K562 (cell line): Measurements from ENCODE around the gene PITPNC1. TPM values are rescaled to one million over a fixed set of nuclear protein-coding genes. Genes with fewer than 3 reads are reported as not detected.

Experiments
- ATAC-seq: fragments of 200-7000 bp; cut with Tn5 transposase; 3 replicates; pipeline ENCODE4 v1.9.1; 2020; ENCODE audit warnings: moderate library complexity
- BruUV-seq: library from RNA; stranded (reverse); fragments of 400-500 nt; replicated peaks from 2 replicates; lab custom pipeline; 2021; lab: Mats Ljungman, UMichigan
- CTCF ChIA-PET: fragments of 300-600 bp; formaldehyde crosslinking; extraction: SDS; loops from one replicate; lab custom pipeline; 2021; ENCODE audit warnings: low intra/inter-chr PET ratio; lab: Yijun Ruan, JAX
- POLR2A ChIA-PET: fragments of 300-600, 350-650 bp; sonication (Branson Sonifier 250); formaldehyde crosslinking; extraction: SDS; loops from one replicate; lab custom pipeline; 2021; ENCODE audit warnings: antibody characterized with exemption, inconsistent platforms; lab: Yijun Ruan, JAX
- DNase-seq, 4 experiments: peaks; one replicate each; pipeline versions ENCODE4 v3.0.0 to v3.0.0-alpha.2; 2011 to 2018; ENCODE audit warnings: low spot score in 3 of 4, mixed read lengths in 3 of 4; ENCODE audit errors: extremely low read depth in 1 of 4
- FAIRE-seq: peaks from 2 replicates; lab custom pipeline; 2011; peaks lifted over from hg19 to GRCh38; lab: Jason Lieb, UNC
- H2AFZ ChIP-seq: 2 replicates; pipeline ENCODE4 v1.6.0; 2011; ENCODE audit warnings: low read depth, low read length, control low read depth, inconsistent platforms
- H3K27ac ChIP-seq: fragments of 200-600 bp; 3 replicates; pipeline ENCODE4 v1.8.0; 2011; ENCODE audit warnings: low read depth, mild to moderate bottlenecking, control low read depth, inconsistent platforms, low read length, moderate library complexity, mixed read lengths; ENCODE audit errors: extremely low read depth
- H3K27me3 ChIP-seq, 2 experiments: fragments of 300-600 bp in 1 of 2; 2 replicates in 1 of 2; 3 replicates in 1 of 2; pipeline versions ENCODE4 v1.6.0 to v1.8.0; 2011; ENCODE audit warnings: inconsistent platforms in 2 of 2, low read length in 2 of 2, mild to moderate bottlenecking in 1 of 2, mixed read lengths in 1 of 2, moderate library complexity in 1 of 2; ENCODE audit not compliant: control insufficient read depth in 2 of 2, insufficient read depth in 2 of 2
- H3K36me3 ChIP-seq: fragments of 300-600 bp; 3 replicates; pipeline ENCODE4 v1.8.0; 2011; ENCODE audit warnings: mild to moderate bottlenecking, low read length, inconsistent platforms; ENCODE audit not compliant: control insufficient read depth, insufficient read depth
- H3K4me1 ChIP-seq, 2 experiments: fragments of 200-600 bp in 1 of 2; replicated peaks in 1 of 2; 2 replicates in 1 of 2; 3 replicates in 1 of 2; pipeline versions ENCODE4 v1.5.1 to v1.8.0; 2011; ENCODE audit warnings: inconsistent platforms in 2 of 2, low read length in 2 of 2, mild to moderate bottlenecking in 1 of 2, mixed read lengths in 1 of 2, moderate library complexity in 1 of 2; ENCODE audit not compliant: control insufficient read depth in 2 of 2, insufficient read depth in 2 of 2
- H3K4me2 ChIP-seq: 2 replicates; pipeline ENCODE4 v1.6.1; 2011; ENCODE audit warnings: low read length, control low read depth, inconsistent platforms, mixed read lengths; ENCODE audit not compliant: insufficient read depth
- H3K4me3 ChIP-seq: fragments of 200-600 bp; sonication (generic), shearing (Covaris generic); 2 replicates; pipeline ENCODE4 v1.5.1; 2016; ENCODE audit warnings: control low read depth, inconsistent platforms
- H3K79me2 ChIP-seq: fragments of 200-600 bp; 3 replicates; pipeline ENCODE4 v1.8.0; 2011; ENCODE audit warnings: low read length, inconsistent platforms; ENCODE audit not compliant: control insufficient read depth, insufficient read depth
- H3K9ac ChIP-seq, 2 experiments: 2 replicates each; pipeline versions ENCODE4 v1.6.0 to v1.6.1; 2011; ENCODE audit warnings: low read depth in 2 of 2, low read length in 2 of 2, control low read depth in 1 of 2, inconsistent platforms in 1 of 2, mild to moderate bottlenecking in 1 of 2, mixed read lengths in 1 of 2; ENCODE audit not compliant: insufficient read depth in 1 of 2
- H3K9me1 ChIP-seq: one replicate; pipeline ENCODE4 v1.6.0; 2011; ENCODE audit warnings: inconsistent platforms, mild to moderate bottlenecking, low read length, moderate library complexity; ENCODE audit not compliant: control insufficient read depth, insufficient read depth
- H3K9me3 ChIP-seq: replicated peaks from 2 replicates; pipeline ENCODE4 v1.5.1; 2011; ENCODE audit warnings: low read depth, low read length, inconsistent platforms; ENCODE audit not compliant: control insufficient read depth, insufficient read depth
- H4K20me1 ChIP-seq: replicated peaks from 2 replicates; pipeline ENCODE4 v1.6.1; 2011; ENCODE audit warnings: low read length, inconsistent platforms, mixed read lengths; ENCODE audit not compliant: control insufficient read depth, insufficient read depth
- CBX2 ChIP-seq: fragments of 200-600 bp; sonication (generic); IDR thresholded peaks from one replicate; pipeline ENCODE4 v1.6.1; 2012; ENCODE audit warnings: mild to moderate bottlenecking, low read length, inconsistent platforms; ENCODE audit not compliant: insufficient read depth, poor library complexity, severe bottlenecking
- ETV6 ChIP-seq, 3 experiments: fragments of 150-350 bp in 1 of 3; sonication (generic) in 1 of 3; formaldehyde crosslinking in 1 of 3; IDR thresholded peaks; 2 replicates each; pipeline versions ENCODE4 v1.6.1 to v1.8.0; 2014 to 2022; ENCODE audit warnings: borderline replicate concordance in 2 of 3, low read depth in 2 of 3, antibody characterized with exemption in 1 of 3, low read length in 1 of 3, mild to moderate bottlenecking in 1 of 3, missing genetic modification reagents in 1 of 3
- MAFG ChIP-seq: fragments of 450-650 bp; conservative IDR thresholded peaks from 2 replicates; pipeline ENCODE4 v1.6.1; 2016; ENCODE audit warnings: missing genetic modification characterization, missing compliant biosample characterization
- MTA1 ChIP-seq: fragments of 450-650 bp; IDR thresholded peaks from 2 replicates; pipeline ENCODE4 v1.6.1; 2017; ENCODE audit warnings: borderline replicate concordance
- NELFE ChIP-seq: IDR thresholded peaks from 2 replicates; pipeline ENCODE4 v1.6.1; 2011; ENCODE audit warnings: mild to moderate bottlenecking; ENCODE audit not compliant: insufficient read depth, insufficient read length
- POLR2AphosphoS2 ChIP-seq: IDR thresholded peaks from 2 replicates; pipeline ENCODE4 v1.6.1; 2012; ENCODE audit warnings: low read length, improper control_type of control experiment
- PTBP1 ChIP-seq: fragments of 200-400 bp; formaldehyde crosslinking; IDR thresholded peaks from 2 replicates; pipeline ENCODE4 v1.6.1; 2017; ENCODE audit warnings: low read depth, low read length
- SOX6 ChIP-seq: fragments of 450-650 bp; IDR thresholded peaks from 2 replicates; pipeline ENCODE4 v1.6.1; 2014; ENCODE audit warnings: mild to moderate bottlenecking
- TBP ChIP-seq: optimal IDR thresholded peaks from 2 replicates; pipeline ENCODE3; 2011; ENCODE audit warnings: low read depth, low read length, improper control_type of control experiment
- TRIM28 ChIP-seq: fragments of 450-650 bp; IDR thresholded peaks from 2 replicates; pipeline ENCODE4 v1.6.1; 2017
- ZEB2 ChIP-seq: fragments of 450-650 bp; IDR thresholded peaks from 2 replicates; pipeline ENCODE4 v1.6.1; 2016
- ZNF124 ChIP-seq: sonication (generic); formaldehyde crosslinking; IDR thresholded peaks from 2 replicates; pipeline ENCODE4 v1.8.1; 2022; ENCODE audit warnings: missing genetic modification reagents
- WGBS: fragments of 100-300 bp; shearing (Covaris generic); methylation state at CpG from one replicate; pipeline ENCODE4 v1.1.6; 2016; ENCODE audit warnings: low coverage, mixed read lengths; ENCODE audit not compliant: insufficient coverage; ENCODE audit errors: missing lambda C conversion rate; 5-methylcytosine and 5-hydroxymethylcytosine counted together
- in situ Hi-C: fragments of 300-500 bp; cut with MboI; formaldehyde crosslinking; loops from 4 replicates; pipeline ENCODE4 v1.15.0; 2018; ENCODE audit warnings: inconsistent platforms, mixed read lengths
- intact Hi-C: fragments of 100-400 bp; cut with micrococcal nuclease; formaldehyde crosslinking; loops from 2 replicates; pipeline ENCODE4 v1.14.2; 2022
- polyA plus RNA-seq, 8 experiments: library from polyadenylated mRNA; depleted of rRNA in 4 of 8; stranded (reverse) in 5 of 8; unstranded in 3 of 8; fragments of >200 nt; fragmentation: Nextera tagmentation in 2 of 8; fragmentation: Illumina TruSeq in 1 of 8; extraction: Ambion mirVana in 2 of 8; extraction: Trizol in 1 of 8; gene quantifications; 2 replicates each; pipeline versions ENCODE4 v1.2.1 to v1.2.3, GENCODE V29; 2011 to 2014; ENCODE audit warnings: inconsistent platforms in 1 of 8, missing spikeins in 1 of 8
- total RNA-seq, 7 experiments: library from RNA; depleted of rRNA in 6 of 7; stranded (reverse); fragments of >200 nt in 6 of 7; fragmentation: Illumina TruSeq in 2 of 7; extraction: Trizol in 2 of 7; gene quantifications; 2 replicates each; pipeline versions ENCODE4 v1.2.1 to v1.2.3, GENCODE V29; 2011 to 2021; ENCODE audit warnings: low replicate concordance in 1 of 7
- TF ChIP-seq, protein P1 (sequence below), 2 experiments: fragments of 450-650 bp in 1 of 2; sonication (generic) in 1 of 2; formaldehyde crosslinking in 1 of 2; IDR thresholded peaks in 1 of 2; conservative IDR thresholded peaks in 1 of 2; 2 replicates each; pipeline versions ENCODE4 v1.6.1 to v1.8.1; 2016 to 2023; ENCODE audit warnings: mild to moderate bottlenecking in 2 of 2, moderate library complexity in 2 of 2, inconsistent platforms in 1 of 2, missing genetic modification reagents in 1 of 2
- TF ChIP-seq, protein P2 (sequence below): fragments of 250-450 bp; sonication (Bioruptor Pico); IDR thresholded peaks from 2 replicates; pipeline ENCODE4 v1.8.0; 2022; ENCODE audit warnings: inconsistent platforms

PITPNC1 gene
- total and polyA plus RNA-seq, 9 of the 15 experiments (the other 6 are each of a cell fraction or from before 2014, with no cell fraction given): 0.11 to 1.1 (median 0.65) TPM

- TF ChIP-seq, protein P1, sequence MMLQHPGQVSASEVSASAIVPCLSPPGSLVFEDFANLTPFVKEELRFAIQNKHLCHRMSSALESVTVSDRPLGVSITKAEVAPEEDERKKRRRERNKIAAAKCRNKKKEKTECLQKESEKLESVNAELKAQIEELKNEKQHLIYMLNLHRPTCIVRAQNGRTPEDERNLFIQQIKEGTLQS (IDR thresholded peaks at IDR 0.05): 0 out of 2 replicates have a peak, but pooled peaks have one; percentile 6
- TF ChIP-seq, protein P1 (CRISPR knock-in tag; conservative IDR thresholded peaks at IDR 0.05): no peak
- TF ChIP-seq TBP (no peak), MAFG (tag) (peak; percentile 67), ZNF124 (CRISPR knock-in tag) (no peak)
These were observed 123.2 kb downstream of the PITPNC1 start (continued) for GRCh38 chr17:67500261-67500660.

DNA sequence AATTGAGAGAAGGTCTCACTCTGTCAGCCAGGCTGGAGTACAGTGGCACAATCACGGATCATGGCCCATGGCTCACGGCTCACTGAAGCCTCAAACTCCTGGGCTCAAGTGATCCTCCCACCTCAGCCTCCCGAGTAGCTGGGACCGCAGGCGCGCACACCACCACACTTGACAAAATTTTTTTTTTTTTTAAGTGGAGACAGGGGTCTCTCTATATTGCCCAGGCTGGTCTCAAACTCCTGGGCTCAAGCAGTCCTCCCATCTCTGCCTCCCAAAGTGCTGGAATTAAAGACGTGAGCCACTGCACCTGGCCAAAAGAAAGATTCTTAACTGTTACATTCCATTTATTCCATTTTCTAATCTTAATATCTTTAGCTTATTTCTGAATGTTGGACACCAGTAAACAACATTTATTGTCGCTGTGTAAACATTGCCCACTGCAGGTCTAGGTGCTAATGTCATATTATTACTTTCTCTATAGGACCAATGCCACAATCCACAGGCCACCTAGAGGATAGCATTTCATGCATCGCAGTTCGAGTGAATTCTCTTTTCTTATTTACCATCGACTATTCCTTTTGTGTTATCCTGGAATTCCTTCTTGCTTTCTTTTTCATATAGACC is 123.7 kb downstream of the PITPNC1 start:
- H3K27ac ChIP-seq: no peak overlapping the region
- H3K4me2 ChIP-seq: no peak overlapping the region
- ATAC-seq: no peak
- no peaks in the 10 kb centered on the region for H3K36me3 ChIP-seq
- TF ChIP-seq ETV6 (IDR thresholded peaks at IDR 0.05; ENCODE audit: borderline replicate concordance in 1 of 2, low read depth in 2 of 2, low read length in 1 of 2) (no peak), ETV6 (CRISPR knock-in tag; IDR thresholded peaks at IDR 0.05; ENCODE audit: borderline replicate concordance) (no peak), NELFE (no peak), ZEB2 (no peak), CBX2 (no peak), MTA1 (no peak), POLR2AphosphoS2 (no peak), SOX6 (no peak), PTBP1 (no peak), TRIM28 (no peak)
- TF ChIP-seq, protein P2, sequence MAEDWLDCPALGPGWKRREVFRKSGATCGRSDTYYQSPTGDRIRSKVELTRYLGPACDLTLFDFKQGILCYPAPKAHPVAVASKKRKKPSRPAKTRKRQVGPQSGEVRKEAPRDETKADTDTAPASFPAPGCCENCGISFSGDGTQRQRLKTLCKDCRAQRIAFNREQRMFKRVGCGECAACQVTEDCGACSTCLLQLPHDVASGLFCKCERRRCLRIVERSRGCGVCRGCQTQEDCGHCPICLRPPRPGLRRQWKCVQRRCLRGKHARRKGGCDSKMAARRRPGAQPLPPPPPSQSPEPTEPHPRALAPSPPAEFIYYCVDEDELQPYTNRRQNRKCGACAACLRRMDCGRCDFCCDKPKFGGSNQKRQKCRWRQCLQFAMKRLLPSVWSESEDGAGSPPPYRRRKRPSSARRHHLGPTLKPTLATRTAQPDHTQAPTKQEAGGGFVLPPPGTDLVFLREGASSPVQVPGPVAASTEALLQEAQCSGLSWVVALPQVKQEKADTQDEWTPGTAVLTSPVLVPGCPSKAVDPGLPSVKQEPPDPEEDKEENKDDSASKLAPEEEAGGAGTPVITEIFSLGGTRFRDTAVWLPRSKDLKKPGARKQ: no peak
- no peak overlapping the region for H3K4me3 ChIP-seq
- no peak for FAIRE-seq
- ChIA-PET CTCF (no interaction called here), POLR2A (no interaction called here)
- H3K79me2 ChIP-seq: no peaks in the 10 kb centered on the region
- intact Hi-C loops (no loop called here), in situ Hi-C loops (no loop called here)
- H3K9me1 ChIP-seq: no peaks in the 10 kb centered on the region
- peaks cover 0 to 6% of the 10 kb centered on the region in 2 experiments; a peak in 2 of 5 replicates for H3K27me3 ChIP-seq
- no peak overlapping the region for H2AFZ ChIP-seq
- 11% methylated on average over 11 of the region's 11 CpGs for WGBS
- H3K9ac ChIP-seq: no peak overlapping the region
- DNase-seq: no peak
- H4K20me1 ChIP-seq: no peaks in the 10 kb centered on the region
- BruUV-seq: no TSS peak
- no peaks in the 10 kb centered on the region for H3K9me3 ChIP-seq
- H3K4me1 ChIP-seq: no peaks in the 10 kb centered on the region
